Measurements from ENCODE around the gene CTRB1. TPM values are rescaled to one million over a fixed set of nuclear protein-coding genes. Genes with fewer than 3 reads are reported as not detected.

Gene CTRB1
- total RNA-seq, 1 experiment from 2014 or later, result not detected

- Histone ChIP-seq H3K4me3 (ENCODE audit: low read depth, low read length) (no peak overlapping the region), H3K27me3 (replicated peaks; ENCODE audit: control insufficient read depth, insufficient read depth, low read length) (no peaks in the 10 kb centered on the region), H3K9me3 (no peaks in the 10 kb centered on the region), H3K36me3 (ENCODE audit: control insufficient read depth, insufficient read depth, low read length) (peaks cover 6% of the 10 kb centered on the region), H3K4me1 (no peaks in the 10 kb centered on the region)
- H3K36me3 Mint-ChIP-seq (ENCODE audit: insufficient read depth, unreplicated experiment), result peaks cover 80% of the 10 kb centered on the region
- no peaks in the 10 kb centered on the region for H3K27me3 Mint-ChIP-seq (ENCODE audit: insufficient read depth, unreplicated experiment)
- TF ChIP-seq, protein P1, sequence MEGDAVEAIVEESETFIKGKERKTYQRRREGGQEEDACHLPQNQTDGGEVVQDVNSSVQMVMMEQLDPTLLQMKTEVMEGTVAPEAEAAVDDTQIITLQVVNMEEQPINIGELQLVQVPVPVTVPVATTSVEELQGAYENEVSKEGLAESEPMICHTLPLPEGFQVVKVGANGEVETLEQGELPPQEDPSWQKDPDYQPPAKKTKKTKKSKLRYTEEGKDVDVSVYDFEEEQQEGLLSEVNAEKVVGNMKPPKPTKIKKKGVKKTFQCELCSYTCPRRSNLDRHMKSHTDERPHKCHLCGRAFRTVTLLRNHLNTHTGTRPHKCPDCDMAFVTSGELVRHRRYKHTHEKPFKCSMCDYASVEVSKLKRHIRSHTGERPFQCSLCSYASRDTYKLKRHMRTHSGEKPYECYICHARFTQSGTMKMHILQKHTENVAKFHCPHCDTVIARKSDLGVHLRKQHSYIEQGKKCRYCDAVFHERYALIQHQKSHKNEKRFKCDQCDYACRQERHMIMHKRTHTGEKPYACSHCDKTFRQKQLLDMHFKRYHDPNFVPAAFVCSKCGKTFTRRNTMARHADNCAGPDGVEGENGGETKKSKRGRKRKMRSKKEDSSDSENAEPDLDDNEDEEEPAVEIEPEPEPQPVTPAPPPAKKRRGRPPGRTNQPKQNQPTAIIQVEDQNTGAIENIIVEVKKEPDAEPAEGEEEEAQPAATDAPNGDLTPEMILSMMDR (IDR thresholded peaks at IDR 0.05; ENCODE audit: insufficient read depth in 1 of 2, low read depth in 1 of 2, low read length in 1 of 2, severe bottlenecking in 1 of 2, unreplicated experiment in 1 of 2), result no peak
- POLR2A ChIA-PET, result no interaction called here
- H3K9me3 Mint-ChIP-seq (ENCODE audit: unreplicated experiment), result no peaks in the 10 kb centered on the region
- peaks cover 6% of the 10 kb centered on the region for H3K4me1 Mint-ChIP-seq (ENCODE audit: low read depth, unreplicated experiment)
- BruUV-seq (replicated peaks), result no TSS peak
- CTCF ChIA-PET, result interaction anchor here (1.2 kb wide), 2 partner anchors 13 to 148 kb away, joined by 3 to 5 read pairs; partner anchors contain the start of gene BCAR1
- no peak overlapping the region for H3K4me3 Mint-ChIP-seq (ENCODE audit: unreplicated experiment)
- intact Hi-C loops (cut with micrococcal nuclease; ENCODE audit: unreplicated experiment), result no loop called here
- no peak for DNase-seq
- H3K27ac Mint-ChIP-seq (ENCODE audit: unreplicated experiment), result no peak overlapping the region
Measured at GRCh38 chr16:75237398-75238131, 18.8 kb downstream of the CTRB1 start.

- Mint-ChIP-seq H3K27me3 (ENCODE audit: insufficient read depth, unreplicated experiment) (no peaks in the 10 kb centered on the region), H3K4me1 (ENCODE audit: low read depth, unreplicated experiment) (peaks cover 6% of the 10 kb centered on the region), H3K9me3 (ENCODE audit: unreplicated experiment) (no peaks in the 10 kb centered on the region), H3K36me3 (ENCODE audit: insufficient read depth, unreplicated experiment) (peaks cover 80% of the 10 kb centered on the region), H3K27ac (ENCODE audit: unreplicated experiment) (no peak overlapping the region), H3K4me3 (ENCODE audit: unreplicated experiment) (no peak overlapping the region)
- H3K4me1 ChIP-seq, result no peaks in the 10 kb centered on the region
- DNase-seq, result no peak
- BruUV-seq (replicated peaks), result no TSS peak
- H3K36me3 ChIP-seq (ENCODE audit: control insufficient read depth, insufficient read depth, low read length), result peaks cover 4% of the 10 kb centered on the region
- no peaks in the 10 kb centered on the region for H3K9me3 ChIP-seq
- TF ChIP-seq, protein P1 (IDR thresholded peaks at IDR 0.05; ENCODE audit: insufficient read depth in 1 of 2, low read depth in 1 of 2, low read length in 1 of 2, severe bottlenecking in 1 of 2, unreplicated experiment in 1 of 2), result no peak
- no peaks in the 10 kb centered on the region for H3K27me3 ChIP-seq (replicated peaks; ENCODE audit: control insufficient read depth, insufficient read depth, low read length)
- H3K4me3 ChIP-seq (ENCODE audit: low read depth, low read length), result no peak overlapping the region
- CTCF ChIA-PET, result no interaction called here
- intact Hi-C loops (cut with micrococcal nuclease; ENCODE audit: unreplicated experiment), result no loop called here
- POLR2A ChIA-PET, result no interaction called here
Measured at GRCh38 chr16:75238132-75238852, 19.5 kb downstream of the CTRB1 start.

DNA sequence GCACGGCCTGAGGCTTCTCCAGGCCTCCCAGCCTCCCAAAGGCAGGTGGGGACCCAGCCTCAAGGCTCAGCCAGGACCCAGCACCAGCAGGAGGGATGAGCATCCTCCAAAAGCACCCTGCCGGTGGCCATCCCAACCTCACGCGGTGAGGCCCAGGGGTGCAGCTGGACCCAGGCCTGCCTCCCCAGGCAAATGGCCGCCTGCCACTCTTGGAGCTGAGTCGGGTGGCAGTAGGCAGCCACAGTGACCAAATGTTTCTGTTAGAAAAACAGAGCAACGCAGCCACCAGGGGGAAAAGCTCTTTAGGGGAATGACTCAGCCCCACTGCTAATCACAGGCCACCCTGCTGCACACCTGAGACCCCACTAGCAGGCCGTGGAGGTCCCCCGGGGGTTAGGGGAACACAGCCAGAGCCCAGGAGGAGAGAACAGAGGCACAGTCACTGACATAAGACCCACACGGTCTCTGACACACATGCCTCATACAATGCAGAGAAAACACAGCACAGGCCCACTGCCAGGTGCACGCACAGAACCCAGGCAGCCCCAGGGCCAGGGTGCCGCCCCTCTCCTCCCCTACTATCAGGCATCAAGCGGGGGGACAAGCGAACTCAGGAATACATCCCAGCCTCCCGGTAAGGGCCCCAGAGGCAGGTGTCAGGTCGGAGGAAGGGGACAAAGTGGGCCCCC is 20.2 kb downstream of the CTRB1 start:
- peaks cover 80% of the 10 kb centered on the region for H3K36me3 Mint-ChIP-seq (ENCODE audit: insufficient read depth, unreplicated experiment)
- no peak overlapping the region for H3K4me3 ChIP-seq (ENCODE audit: low read depth, low read length)
- H3K4me1 ChIP-seq, result peaks cover under 1% of the 10 kb centered on the region
- ChIA-PET POLR2A (no interaction called here), CTCF (interaction anchor here (0.6 kb wide), 2 partner anchors 273 to 295 kb away, joined by 3 read pairs; no protein-coding TSS in a partner anchor)
- no TSS peak for BruUV-seq (replicated peaks)
- intact Hi-C loops (cut with micrococcal nuclease; ENCODE audit: unreplicated experiment), result no loop called here
- no peaks in the 10 kb centered on the region for H3K27me3 ChIP-seq (replicated peaks; ENCODE audit: control insufficient read depth, insufficient read depth, low read length)
- H3K4me3 Mint-ChIP-seq (ENCODE audit: unreplicated experiment), result no peak overlapping the region
- H3K4me1 Mint-ChIP-seq (ENCODE audit: low read depth, unreplicated experiment), result peaks cover 10% of the 10 kb centered on the region
- H3K27me3 Mint-ChIP-seq (ENCODE audit: insufficient read depth, unreplicated experiment), result no peaks in the 10 kb centered on the region
- H3K9me3 Mint-ChIP-seq (ENCODE audit: unreplicated experiment), result no peaks in the 10 kb centered on the region
- H3K36me3 ChIP-seq (ENCODE audit: control insufficient read depth, insufficient read depth, low read length), result peaks cover 4% of the 10 kb centered on the region
- H3K27ac Mint-ChIP-seq (ENCODE audit: unreplicated experiment), result no peak overlapping the region
- no peaks in the 10 kb centered on the region for H3K9me3 ChIP-seq
- no peak for DNase-seq
- TF ChIP-seq, protein P1 (IDR thresholded peaks at IDR 0.05; ENCODE audit: insufficient read depth in 1 of 2, low read depth in 1 of 2, low read length in 1 of 2, severe bottlenecking in 1 of 2, unreplicated experiment in 1 of 2), result no peak
